Kidney epithelial cell (primary cell): ENCODE measurements around the gene OR52L1. TPM values are rescaled to one million over a fixed set of nuclear protein-coding genes. Genes with fewer than 3 reads are reported as not detected.
"Not testable (repeated sequence)": the region's sequence is repeated elsewhere in the genome, so short reads cannot be mapped to it uniquely, and the experiment has no call there.

Source experiments
- DNase-seq: peaks from one replicate; pipeline ENCODE4 v3.0.0-alpha.2; 2010; ENCODE audit warnings: low read depth
- H3K27me3 ChIP-seq: 2 replicates; pipeline ENCODE4 v1.6.0; 2011; ENCODE audit warnings: low read length; ENCODE audit not compliant: control insufficient read depth, insufficient read depth
- H3K36me3 ChIP-seq: 2 replicates; pipeline ENCODE4 v1.5.1; 2011; ENCODE audit warnings: low read length; ENCODE audit not compliant: control insufficient read depth, insufficient read depth
- H3K4me3 ChIP-seq: 2 replicates; pipeline ENCODE4 v1.5.1; 2011; ENCODE audit warnings: low read depth, mild to moderate bottlenecking, control low read depth, low read length
- CTCF ChIP-seq: IDR thresholded peaks from 2 replicates; pipeline ENCODE4 v1.5.1; 2011; ENCODE audit warnings: mild to moderate bottlenecking, moderate library complexity, low read length, control low read depth, inconsistent platforms; ENCODE audit not compliant: insufficient read depth, poor library complexity, severe bottlenecking
- total RNA-seq: library from RNA; depleted of rRNA; stranded (reverse); fragments of >200 nt; gene quantifications from 2 replicates; pipeline ENCODE4 v1.2.3, GENCODE V29; 2015

OR52L1 gene
- total RNA-seq, 1 donor from 2014 or later: not detected

GRCh38 chr11:5967708-5968107, 19.1 kb downstream of the OR52L1 start:
- no peak for DNase-seq
- Histone ChIP-seq H3K36me3 (no peaks in the 10 kb centered on the region), H3K27me3 (no peaks in the 10 kb centered on the region), H3K4me3 (no peak overlapping the region)
- no peak for TF ChIP-seq CTCF

GRCh38 chr11:5966958-5967357, 19.8 kb downstream of the OR52L1 start:
- TF ChIP-seq CTCF: no peak
- H3K36me3 ChIP-seq: no peaks in the 10 kb centered on the region
- no peaks in the 10 kb centered on the region for H3K27me3 ChIP-seq
- no peak overlapping the region for H3K4me3 ChIP-seq
- no peak for DNase-seq

GRCh38 chr11:5960704-5961320, 26.0 kb downstream of the OR52L1 start:
- DNase-seq, H3K27me3 ChIP-seq, H3K4me3 ChIP-seq, H3K36me3 ChIP-seq: not testable (repeated sequence)

GRCh38 chr11:5955586-5955985, 31.2 kb downstream of the OR52L1 start:
- DNase-seq: no peak
- Histone ChIP-seq H3K27me3 (no peaks in the 10 kb centered on the region), H3K4me3 (no peak overlapping the region), H3K36me3 (no peaks in the 10 kb centered on the region)
- TF ChIP-seq CTCF: no peak

- Histone ChIP-seq H3K4me3 (no peak within 1 kb of the TSS), H3K27me3 (no peaks in the 10 kb centered on the region), H3K36me3 (no peaks in the 10 kb centered on the region)
- TF ChIP-seq CTCF: no peak
- DNase-seq: no peak
Observed at GRCh38 chr11:5941951-5942350, 44.8 kb downstream of the OR52L1 start, which contains the start of gene OR56A3. TSS of gene OR56A3 (plus strand) at chr11:5942251. CDS start at chr11:5947347, 5,096 bp downstream.

- no peak for TF ChIP-seq CTCF
- no peak overlapping the region for H3K4me3 ChIP-seq
- no peak for DNase-seq
Observed at GRCh38 chr11:5940748-5941147, 46.0 kb downstream of the OR52L1 start.

More at GRCh38 chr11:5940748-5941147, 46.0 kb downstream of the OR52L1 start:
- Histone ChIP-seq H3K36me3 (no peaks in the 10 kb centered on the region), H3K27me3 (no peaks in the 10 kb centered on the region)
